Measurements from ENCODE around the gene WHRN. TPM values are rescaled to one million over a fixed set of nuclear protein-coding genes. Genes with fewer than 3 reads are reported as not detected.

Gene WHRN
- total RNA-seq, 1 experiment from 2014 or later, result 24.3 TPM

- no peaks in the 10 kb centered on the region for H3K9me3 Mint-ChIP-seq
- H3K4me1 Mint-ChIP-seq, result no peaks in the 10 kb centered on the region
- TF ChIP-seq GABPB1 (CRISPR knock-in tag; IDR thresholded peaks at IDR 0.05) (no peak), ARID4B (CRISPR knock-in tag; IDR thresholded peaks at IDR 0.05; ENCODE audit: borderline replicate concordance) (no peak), SOX15 (CRISPR knock-in tag; IDR thresholded peaks at IDR 0.05) (no peak), EMX1 (CRISPR knock-in tag; IDR thresholded peaks at IDR 0.05) (no peak), SP1 (CRISPR knock-in tag; conservative IDR thresholded peaks at IDR 0.05) (no peak), USF2 (CRISPR knock-in tag; IDR thresholded peaks at IDR 0.05) (no peak), JAZF1 (CRISPR knock-in tag; IDR thresholded peaks at IDR 0.05) (no peak), JUN (CRISPR knock-in tag; IDR thresholded peaks at IDR 0.05) (no peak)
- ChIA-PET POLR2A (no interaction called here), CTCF (no interaction called here)
- DNase-seq (ENCODE audit: low spot score) (no peak), ATAC-seq (no peak)
- H3K27me3 Mint-ChIP-seq (ENCODE audit: low read depth), result peaks cover 39% of the 10 kb centered on the region
- no peak overlapping the region for H3K4me3 Mint-ChIP-seq
- H3K27ac Mint-ChIP-seq, result no peak overlapping the region
- no peaks in the 10 kb centered on the region for H3K36me3 Mint-ChIP-seq
Measured at GRCh38 chr9:114526807-114527206, 21.5 kb upstream of the WHRN start.

- CTCF ChIA-PET, result interaction anchor here (1.4 kb wide), 1 partner anchor 13 kb away, joined by 4 read pairs; no protein-coding TSS in a partner anchor
- Mint-ChIP-seq H3K27ac (no peak overlapping the region), H3K36me3 (no peaks in the 10 kb centered on the region), H3K4me1 (no peaks in the 10 kb centered on the region), H3K4me3 (no peak overlapping the region), H3K27me3 (ENCODE audit: low read depth) (peaks cover 39% of the 10 kb centered on the region), H3K9me3 (no peaks in the 10 kb centered on the region)
- TF ChIP-seq ZNF138 (CRISPR knock-in tag; conservative IDR thresholded peaks at IDR 0.05) (no peak), ZSCAN18 (CRISPR knock-in tag; IDR thresholded peaks at IDR 0.05) (no peak), MYBL2 (CRISPR knock-in tag; IDR thresholded peaks at IDR 0.05) (no peak), ATF3 (CRISPR knock-in tag; conservative IDR thresholded peaks at IDR 0.05) (no peak), STAT6 (CRISPR knock-in tag; conservative IDR thresholded peaks at IDR 0.05; ENCODE audit: low read depth) (no peak), CTCF (IDR thresholded peaks at IDR 0.05) (no peak), RORB (CRISPR knock-in tag; IDR thresholded peaks at IDR 0.05) (no peak), JAZF1 (CRISPR knock-in tag; IDR thresholded peaks at IDR 0.05) (no peak), TP53 (CRISPR knock-in tag; IDR thresholded peaks at IDR 0.05) (no peak), ZBTB43 (CRISPR knock-in tag; IDR thresholded peaks at IDR 0.05) (no peak)
- POLR2A ChIA-PET, result no interaction called here
- ATAC-seq, result no peak
- DNase-seq (ENCODE audit: low spot score), result no peak
Measured at GRCh38 chr9:114525513-114525912, 20.2 kb upstream of the WHRN start.
